ENCODE measurements around the gene RCOR1.

DNA sequence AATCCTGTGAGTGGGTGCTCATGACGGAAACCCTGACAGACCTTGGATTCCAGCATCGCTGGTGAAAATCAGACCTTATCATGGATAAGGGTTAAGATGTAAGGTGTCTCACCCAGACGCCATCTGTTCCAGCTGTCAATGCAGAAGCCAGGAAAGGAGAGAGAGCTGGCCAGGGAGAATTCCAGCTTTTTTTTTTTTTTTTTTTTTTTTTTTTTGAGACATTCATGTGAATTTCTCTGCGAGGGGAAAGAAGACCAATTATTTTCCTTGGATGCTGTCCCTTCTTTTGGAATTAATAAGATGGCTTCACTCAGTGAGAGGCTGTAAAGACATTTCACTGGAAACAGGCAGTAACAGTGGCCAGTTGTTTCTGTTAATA lies 186.6 kb downstream of the RCOR1 start:
- TF ChIP-seq, protein P1, sequence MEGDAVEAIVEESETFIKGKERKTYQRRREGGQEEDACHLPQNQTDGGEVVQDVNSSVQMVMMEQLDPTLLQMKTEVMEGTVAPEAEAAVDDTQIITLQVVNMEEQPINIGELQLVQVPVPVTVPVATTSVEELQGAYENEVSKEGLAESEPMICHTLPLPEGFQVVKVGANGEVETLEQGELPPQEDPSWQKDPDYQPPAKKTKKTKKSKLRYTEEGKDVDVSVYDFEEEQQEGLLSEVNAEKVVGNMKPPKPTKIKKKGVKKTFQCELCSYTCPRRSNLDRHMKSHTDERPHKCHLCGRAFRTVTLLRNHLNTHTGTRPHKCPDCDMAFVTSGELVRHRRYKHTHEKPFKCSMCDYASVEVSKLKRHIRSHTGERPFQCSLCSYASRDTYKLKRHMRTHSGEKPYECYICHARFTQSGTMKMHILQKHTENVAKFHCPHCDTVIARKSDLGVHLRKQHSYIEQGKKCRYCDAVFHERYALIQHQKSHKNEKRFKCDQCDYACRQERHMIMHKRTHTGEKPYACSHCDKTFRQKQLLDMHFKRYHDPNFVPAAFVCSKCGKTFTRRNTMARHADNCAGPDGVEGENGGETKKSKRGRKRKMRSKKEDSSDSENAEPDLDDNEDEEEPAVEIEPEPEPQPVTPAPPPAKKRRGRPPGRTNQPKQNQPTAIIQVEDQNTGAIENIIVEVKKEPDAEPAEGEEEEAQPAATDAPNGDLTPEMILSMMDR (IDR thresholded peaks at IDR 0.05; ENCODE audit: poor library complexity, severe bottlenecking), result no peak
- TF ChIP-seq POLR2AphosphoS5 (IDR thresholded peaks at IDR 0.05), result no peak

Data from neural cell (in vitro differentiated cells).